ENCODE results near the gene MIS12. TPM values are rescaled to one million over a fixed set of nuclear protein-coding genes. Genes with fewer than 3 reads are reported as not detected.

MIS12 gene
- 9.3 and 10.6 TPM in 2 replicates for total RNA-seq (2014; rRNA removed)
- percentile 93 among the genes with signal in this experiment for Bru-seq, nascent RNA
- BruChase-seq, experiment 1, labeled RNA remaining after a 6-hour chase: percentile 92 among the genes with signal in this experiment
- BruChase-seq, experiment 2, labeled RNA remaining after a 2-hour chase: percentile 97 among the genes with signal in this experiment
- long read RNA-seq, transcript MIS12-206 (3 exons, 2,691 nt): minor isoform, 12 of 53 reads
- long read RNA-seq, transcript MIS12-202 (2 exons, 2,204 nt): major isoform, 30 of 53 reads
- long read RNA-seq, partial matches to known transcripts: 2 of 53 reads
- long read RNA-seq, other reads (novel, unspliced or antisense): 6 of 53 reads

- Histone ChIP-seq H3K79me2 (ENCODE audit: low read length) (peaks cover 72% of the 10 kb centered on the region), H4K20me1 (ENCODE audit: low read length) (no peaks in the 10 kb centered on the region), H3K4me2 (ENCODE audit: low read length) (peak within 1 kb of the TSS; percentile 96), H3K36me3 (ENCODE audit: low read depth, low read length) (peaks cover 49% of the 10 kb centered on the region), H3K9me2 (replicated peaks; ENCODE audit: low read length) (no peaks in the 10 kb centered on the region), H3F3A (ENCODE audit: low read length, unreplicated experiment) (no peaks in the 10 kb centered on the region), H3K4me1 (ENCODE audit: insufficient read depth, low read length) (peaks cover 11% of the 10 kb centered on the region), H3K27ac (ENCODE audit: low read length) (peak within 1 kb of the TSS; percentile 97), H3K27me3 (ENCODE audit: low read length) (no peaks in the 10 kb centered on the region), H3K9ac (ENCODE audit: low read length) (peak within 1 kb of the TSS; percentile 98), H3K4me3 (ENCODE audit: low read length) (peak within 1 kb of the TSS; percentile 100), H3K9me3 (ENCODE audit: low read length) (no peaks in the 10 kb centered on the region), H2AFZ (ENCODE audit: low read length) (peak within 1 kb of the TSS; percentile 88)
- intact Hi-C loops (cut with micrococcal nuclease): loop anchor here (1.0 kb wide), 2 partner anchors 14 to 17 kb away; no protein-coding TSS in a partner anchor
- CTCF ChIA-PET: interaction anchor here (1.5 kb wide), 1 partner anchor 47 kb away, joined by 4 read pairs; the partner anchor contains the start of gene C1QBP
- TF ChIP-seq EZH2phosphoT487 (IDR thresholded peaks at IDR 0.05; ENCODE audit: borderline replicate concordance, low read length) (no peak), EZH2 (IDR thresholded peaks at IDR 0.05; ENCODE audit: low read length, unreplicated experiment) (no peak), CTCF (conservative IDR thresholded peaks at IDR 0.05; ENCODE audit: low read depth, low read length) (no peak)
- POLR2A ChIA-PET (ENCODE audit: unreplicated experiment): interaction anchor here (0.6 to 0.7 kb wide), 3 partner anchors 44 to 310 kb away, joined by 3 read pairs; no protein-coding TSS in a partner anchor
- TSS peak; percentile 62 for BruUV-seq (replicated peaks)
- peak; percentile 95 for DNase-seq
- peak; percentile 94 for ATAC-seq
Measured at GRCh38 chr17:5486206-5487124, at the start of gene MIS12. TSS of gene MIS12 (plus strand) at chr17:5486566. CDS start at chr17:5488863, 2,297 bp downstream.

- Histone ChIP-seq H3K27ac (ENCODE audit: low read length) (peak overlapping the region; percentile 62), H3K4me2 (ENCODE audit: low read length) (peak overlapping the region; percentile 96), H3K79me2 (ENCODE audit: low read length) (peaks cover 42% of the 10 kb centered on the region), H3K9me2 (replicated peaks; ENCODE audit: low read length) (no peaks in the 10 kb centered on the region), H3K27me3 (ENCODE audit: low read length) (no peaks in the 10 kb centered on the region), H4K20me1 (ENCODE audit: low read length) (peaks cover 5% of the 10 kb centered on the region; the same call in 1 of the 2 replicates), H3K4me1 (ENCODE audit: insufficient read depth, low read length) (peaks cover 20% of the 10 kb centered on the region), H3K4me3 (ENCODE audit: low read length) (peak overlapping the region; percentile 99), H3K36me3 (ENCODE audit: low read depth, low read length) (peaks cover 31% of the 10 kb centered on the region; the same call in 1 of the 2 replicates), H3K9ac (ENCODE audit: low read length) (peak overlapping the region; percentile 98), H3K9me3 (ENCODE audit: low read length) (no peaks in the 10 kb centered on the region), H3F3A (ENCODE audit: low read length, unreplicated experiment) (no peaks in the 10 kb centered on the region), H2AFZ (ENCODE audit: low read length) (no peak overlapping the region)
- ATAC-seq: peak; percentile 35
- ChIA-PET CTCF (no interaction called here), POLR2A (ENCODE audit: unreplicated experiment) (no interaction called here)
- no peak for TF ChIP-seq EZH2phosphoT487 (IDR thresholded peaks at IDR 0.05; ENCODE audit: borderline replicate concordance, low read length)
- no peak for TF ChIP-seq CTCF (conservative IDR thresholded peaks at IDR 0.05; ENCODE audit: low read depth, low read length)
- TF ChIP-seq EZH2 (IDR thresholded peaks at IDR 0.05; ENCODE audit: low read length, unreplicated experiment): no peak
- intact Hi-C loops (cut with micrococcal nuclease): no loop called here
- BruUV-seq (replicated peaks): TSS peak; percentile 59
- peak; percentile 72 for DNase-seq
Measured at GRCh38 chr17:5437721-5438317, 48.5 kb upstream of the MIS12 start.

Data from PC-3 (cell line).